ENCODE results near the gene RHCG.

The RHCG gene

DNA sequence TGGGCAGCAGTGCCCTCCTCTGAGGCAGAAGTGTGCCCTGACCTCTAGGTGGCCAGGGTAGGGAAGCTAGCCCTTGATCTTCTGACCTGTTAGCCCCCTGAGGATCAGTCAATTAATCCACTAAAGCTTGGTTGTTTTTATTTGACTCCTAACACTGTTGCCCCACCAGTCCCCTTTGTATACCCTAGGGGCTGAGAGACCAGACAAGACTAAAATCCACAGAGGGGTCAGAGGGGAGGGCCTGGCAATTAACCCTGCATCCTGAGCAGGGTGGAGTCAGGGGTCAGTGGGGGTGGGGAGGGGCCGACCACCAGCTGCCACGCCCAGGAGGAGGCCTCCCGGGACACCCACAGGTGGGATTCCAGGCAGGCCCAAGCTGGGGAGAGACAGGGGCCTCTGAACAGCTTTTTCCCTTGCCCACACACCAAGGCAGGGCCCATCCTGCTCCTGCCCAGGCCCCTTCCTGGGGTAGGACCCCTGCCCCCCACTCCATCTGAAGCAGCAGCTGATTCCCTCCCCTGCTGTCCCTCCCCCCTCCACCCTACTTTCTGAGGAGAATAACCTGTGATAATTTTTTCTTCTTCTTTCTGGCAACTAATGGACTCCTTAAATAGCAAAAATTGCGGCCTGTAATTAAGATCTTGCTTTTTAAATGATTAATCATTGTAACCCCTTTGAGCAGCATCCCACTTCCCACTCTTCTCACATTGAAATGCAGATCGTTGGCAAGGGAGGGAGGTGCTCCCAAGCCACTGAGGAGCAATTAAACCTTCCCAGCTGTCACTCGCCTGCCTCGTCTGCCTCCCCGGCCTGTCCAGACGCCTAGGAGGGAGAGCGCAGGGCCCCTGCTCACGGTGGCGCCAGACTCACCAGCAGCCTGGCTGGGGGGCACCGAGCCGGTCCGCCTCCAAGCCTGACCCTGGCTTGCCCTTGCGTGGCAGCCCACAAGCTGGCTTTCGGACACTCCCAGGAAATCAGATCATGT, 51.9 kb downstream of the RHCG start:
- no peak for DNase-seq (ENCODE audit: low read depth)

DNA sequence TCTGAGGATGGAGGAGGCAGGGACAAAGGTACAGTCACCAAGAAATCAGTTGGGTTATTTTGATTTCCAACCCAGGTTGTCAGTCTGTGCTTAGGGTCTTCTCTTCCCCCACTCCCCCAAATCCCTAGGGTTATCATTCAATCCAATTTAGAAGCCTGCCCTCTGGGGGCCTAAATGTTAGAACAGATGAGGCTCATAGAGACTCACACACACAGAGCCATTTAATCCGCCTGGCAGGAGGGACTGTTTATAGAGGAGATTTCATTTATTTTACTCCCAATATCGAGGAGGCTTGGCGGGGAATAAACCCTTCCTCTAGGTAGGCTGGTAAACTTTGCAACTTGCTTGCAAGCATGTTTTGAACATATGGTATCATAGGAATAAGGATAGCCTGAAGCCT, 52.8 kb downstream of the RHCG start:
- no peak for DNase-seq (ENCODE audit: low read depth)

- no peak for DNase-seq (ENCODE audit: low read depth)
These were observed 53.6 kb downstream of the RHCG start for GRCh38 chr15:89442671-89443307.

GRCh38 chr15:89442155-89442554, 54.2 kb downstream of the RHCG start:
- DNase-seq (ENCODE audit: low read depth) = no peak

- DNase-seq (ENCODE audit: low read depth) = no peak
These were observed 55.0 kb downstream of the RHCG start for GRCh38 chr15:89441295-89441812.

GRCh38 chr15:89439764-89440163, 56.6 kb downstream of the RHCG start:
- no peak for DNase-seq (ENCODE audit: low read depth)

- no peak for DNase-seq (ENCODE audit: low read depth)
These were observed 59.6 kb downstream of the RHCG start for GRCh38 chr15:89436560-89437311.

- no peak for DNase-seq (ENCODE audit: low read depth)
These were observed 61.0 kb downstream of the RHCG start for GRCh38 chr15:89435362-89435761.

GRCh38 chr15:89433686-89434085, 62.7 kb downstream of the RHCG start:
- DNase-seq (ENCODE audit: low read depth) = no peak

GRCh38 chr15:89430530-89431341, 65.6 kb downstream of the RHCG start:
- peak; percentile 71 for DNase-seq (ENCODE audit: low read depth)

DNA sequence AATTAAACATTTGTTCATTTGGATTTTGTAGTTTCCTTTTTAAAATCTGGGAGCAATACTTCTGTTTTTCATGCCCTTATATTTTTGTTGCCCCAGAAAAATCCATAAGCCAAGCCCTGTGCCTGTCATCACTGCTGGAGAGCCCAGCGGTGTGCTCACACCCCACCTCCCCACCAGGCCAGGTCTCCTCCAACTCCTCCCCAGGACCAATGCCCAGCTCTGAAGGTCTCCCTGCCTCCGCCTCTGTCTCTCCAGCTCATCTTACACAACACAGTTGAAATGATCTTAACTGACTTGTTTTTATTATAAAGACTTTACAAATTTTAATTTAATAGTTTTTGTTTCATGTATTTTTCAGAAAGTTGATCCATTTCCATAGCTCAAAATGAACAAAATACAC, 66.4 kb downstream of the RHCG start:
- DNase-seq (ENCODE audit: low read depth) = no peak

DNA sequence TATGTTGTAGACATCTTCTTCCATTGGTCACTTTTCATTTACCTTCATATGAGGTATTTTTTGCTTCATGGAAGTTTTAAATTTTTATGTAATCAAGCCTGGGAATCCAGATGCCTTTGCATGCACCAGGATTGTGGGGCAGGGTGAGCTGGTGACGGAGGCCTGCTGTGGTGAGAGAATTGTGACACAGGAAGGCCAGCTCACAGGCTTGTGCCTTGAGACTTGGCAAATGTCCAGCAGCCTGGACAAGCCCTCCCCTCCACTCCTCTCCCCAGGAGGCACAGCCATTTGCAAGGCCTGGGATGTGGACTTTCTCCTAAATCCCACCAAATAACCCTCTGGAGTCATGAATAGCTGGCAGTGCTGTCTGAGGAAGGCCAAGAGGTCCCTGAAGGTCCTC, 67.4 kb downstream of the RHCG start:
- no peak for DNase-seq (ENCODE audit: low read depth)

GRCh38 chr15:89428246-89428645, 68.1 kb downstream of the RHCG start:
- no peak for DNase-seq (ENCODE audit: low read depth)

DNA sequence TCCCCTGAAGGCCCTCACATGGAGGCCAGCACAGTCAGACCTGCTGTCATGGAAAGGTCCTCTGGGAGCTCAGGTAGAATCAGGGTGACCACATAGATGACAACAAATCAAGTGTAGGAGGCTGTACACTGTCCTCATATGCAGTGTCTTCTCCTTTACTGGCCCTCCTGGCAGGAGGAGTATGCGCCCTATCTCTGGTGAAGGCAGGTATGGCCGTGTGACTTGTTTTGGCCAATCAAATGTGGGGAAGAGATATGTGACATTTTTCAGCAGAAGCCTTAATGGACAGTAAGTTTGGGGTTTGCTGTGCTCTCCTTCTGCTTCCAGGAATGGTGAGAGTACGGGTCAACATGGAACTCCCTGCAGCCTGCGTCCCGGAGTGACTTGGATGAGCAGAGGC, 69.9 kb downstream of the RHCG start:
- DNase-seq (ENCODE audit: low read depth) = no peak

- no peak for DNase-seq (ENCODE audit: low read depth)
These were observed 72.4 kb downstream of the RHCG start for GRCh38 chr15:89423981-89424380.

All from stimulated activated CD8-positive, alpha-beta memory T cell treated with anti-CD3 and anti-CD28 coated beads, Interleukin-12 subunit alpha, Interleukin-12 subunit beta, amount 100 ng/mL, for 4 hours (primary cell).